GM10248 (cell line): ENCODE data around the gene CXCL12.

Experiments
- CTCF ChIA-PET: fragments of 300-600 bp; sonication (Branson Sonifier 250); formaldehyde crosslinking; extraction: SDS; loops from one replicate; lab custom pipeline; 2021; ENCODE audit warnings: antibody characterized with exemption; lab: Yijun Ruan, JAX
- POLR2A ChIA-PET: fragments of 350-650 bp; sonication (Branson Sonifier 250); formaldehyde crosslinking; extraction: SDS; loops from one replicate; lab custom pipeline; 2020; ENCODE audit warnings: antibody characterized with exemption; lab: Yijun Ruan, JAX
- DNase-seq: peaks from one replicate; pipeline ENCODE4 v3.0.0; 2012; ENCODE audit errors: extremely low spot score
- TF ChIP-seq, protein P1 (sequence below): IDR thresholded peaks from 2 replicates; pipeline ENCODE4 v1.5.1; 2012; ENCODE audit warnings: mild to moderate bottlenecking, low read depth; ENCODE audit errors: extremely low read depth, missing control alignments, control extremely low read depth

Gene CXCL12

GRCh38 chr10:44356139-44357022, 28.5 kb downstream of the CXCL12 start:
- DNase-seq, result no peak
- CTCF ChIA-PET, result interaction anchor here (1.0 kb wide), 1 partner anchor 15 kb away, joined by 3 read pairs; no protein-coding TSS in a partner anchor
- POLR2A ChIA-PET, result no interaction called here
- TF ChIP-seq, protein P1, sequence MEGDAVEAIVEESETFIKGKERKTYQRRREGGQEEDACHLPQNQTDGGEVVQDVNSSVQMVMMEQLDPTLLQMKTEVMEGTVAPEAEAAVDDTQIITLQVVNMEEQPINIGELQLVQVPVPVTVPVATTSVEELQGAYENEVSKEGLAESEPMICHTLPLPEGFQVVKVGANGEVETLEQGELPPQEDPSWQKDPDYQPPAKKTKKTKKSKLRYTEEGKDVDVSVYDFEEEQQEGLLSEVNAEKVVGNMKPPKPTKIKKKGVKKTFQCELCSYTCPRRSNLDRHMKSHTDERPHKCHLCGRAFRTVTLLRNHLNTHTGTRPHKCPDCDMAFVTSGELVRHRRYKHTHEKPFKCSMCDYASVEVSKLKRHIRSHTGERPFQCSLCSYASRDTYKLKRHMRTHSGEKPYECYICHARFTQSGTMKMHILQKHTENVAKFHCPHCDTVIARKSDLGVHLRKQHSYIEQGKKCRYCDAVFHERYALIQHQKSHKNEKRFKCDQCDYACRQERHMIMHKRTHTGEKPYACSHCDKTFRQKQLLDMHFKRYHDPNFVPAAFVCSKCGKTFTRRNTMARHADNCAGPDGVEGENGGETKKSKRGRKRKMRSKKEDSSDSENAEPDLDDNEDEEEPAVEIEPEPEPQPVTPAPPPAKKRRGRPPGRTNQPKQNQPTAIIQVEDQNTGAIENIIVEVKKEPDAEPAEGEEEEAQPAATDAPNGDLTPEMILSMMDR, result no peak

DNA sequence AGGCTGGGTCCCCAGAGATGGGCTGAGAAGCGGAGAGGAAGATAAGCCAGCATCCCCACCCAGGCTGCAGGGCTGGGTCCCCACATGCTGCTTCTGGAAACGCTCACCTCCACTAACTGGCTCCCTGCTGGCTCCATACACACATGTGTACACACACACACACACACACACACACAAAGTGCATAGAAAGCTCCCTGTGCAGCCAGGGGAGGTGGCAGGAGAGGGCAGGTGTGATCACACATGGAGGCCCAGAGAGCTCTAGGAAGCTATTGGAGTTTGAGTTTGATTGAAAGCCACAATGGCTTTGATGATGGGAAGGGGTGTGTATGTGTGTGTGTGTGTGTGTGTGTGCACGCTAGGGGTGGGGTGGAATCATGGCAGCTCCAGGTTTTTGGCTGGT, 29.3 kb downstream of the CXCL12 start:
- POLR2A ChIA-PET, result no interaction called here
- CTCF ChIA-PET, result no interaction called here
- no peak for DNase-seq
- TF ChIP-seq, protein P1, result no peak

DNA sequence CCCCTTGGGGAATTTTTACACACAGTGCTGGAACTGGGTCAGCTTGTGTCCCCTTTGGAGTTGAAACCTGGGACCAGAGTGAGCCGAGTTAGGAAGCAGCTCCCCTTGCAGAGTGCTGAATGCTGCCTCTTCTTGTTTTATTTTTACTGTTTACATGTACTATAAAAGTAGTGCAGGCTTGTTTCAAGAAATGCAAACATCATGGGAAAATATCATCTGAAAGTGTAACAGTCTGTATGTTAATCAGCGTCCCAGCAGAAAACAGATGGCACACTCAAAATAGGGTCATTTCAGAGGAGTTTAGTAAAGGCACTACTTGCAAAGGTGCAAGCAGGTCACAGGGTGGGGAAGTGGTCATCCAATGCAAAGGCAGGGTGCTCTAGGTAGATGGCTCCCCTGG, 30.1 kb downstream of the CXCL12 start:
- POLR2A ChIA-PET, result no interaction called here
- CTCF ChIA-PET, result interaction anchor here (1.0 to 2.0 kb wide), 2 partner anchors 12 kb away, joined by 3 to 4 read pairs; no protein-coding TSS in a partner anchor
- TF ChIP-seq, protein P1, result no peak
- no peak for DNase-seq

- POLR2A ChIA-PET, result no interaction called here
- DNase-seq, result no peak
- TF ChIP-seq, protein P1, result no peak
- CTCF ChIA-PET, result interaction anchor here (2.0 kb wide), 1 partner anchor 11 kb away, joined by 4 read pairs; no protein-coding TSS in a partner anchor
These were observed 31.2 kb downstream of the CXCL12 start for GRCh38 chr10:44353721-44354120.

- TF ChIP-seq, protein P1, result no peak
- CTCF ChIA-PET, result interaction anchor here (2.0 kb wide), 1 partner anchor 11 kb away, joined by 4 read pairs; no protein-coding TSS in a partner anchor
- POLR2A ChIA-PET, result no interaction called here
- no peak for DNase-seq
These were observed 31.8 kb downstream of the CXCL12 start for GRCh38 chr10:44353128-44353390.

DNA sequence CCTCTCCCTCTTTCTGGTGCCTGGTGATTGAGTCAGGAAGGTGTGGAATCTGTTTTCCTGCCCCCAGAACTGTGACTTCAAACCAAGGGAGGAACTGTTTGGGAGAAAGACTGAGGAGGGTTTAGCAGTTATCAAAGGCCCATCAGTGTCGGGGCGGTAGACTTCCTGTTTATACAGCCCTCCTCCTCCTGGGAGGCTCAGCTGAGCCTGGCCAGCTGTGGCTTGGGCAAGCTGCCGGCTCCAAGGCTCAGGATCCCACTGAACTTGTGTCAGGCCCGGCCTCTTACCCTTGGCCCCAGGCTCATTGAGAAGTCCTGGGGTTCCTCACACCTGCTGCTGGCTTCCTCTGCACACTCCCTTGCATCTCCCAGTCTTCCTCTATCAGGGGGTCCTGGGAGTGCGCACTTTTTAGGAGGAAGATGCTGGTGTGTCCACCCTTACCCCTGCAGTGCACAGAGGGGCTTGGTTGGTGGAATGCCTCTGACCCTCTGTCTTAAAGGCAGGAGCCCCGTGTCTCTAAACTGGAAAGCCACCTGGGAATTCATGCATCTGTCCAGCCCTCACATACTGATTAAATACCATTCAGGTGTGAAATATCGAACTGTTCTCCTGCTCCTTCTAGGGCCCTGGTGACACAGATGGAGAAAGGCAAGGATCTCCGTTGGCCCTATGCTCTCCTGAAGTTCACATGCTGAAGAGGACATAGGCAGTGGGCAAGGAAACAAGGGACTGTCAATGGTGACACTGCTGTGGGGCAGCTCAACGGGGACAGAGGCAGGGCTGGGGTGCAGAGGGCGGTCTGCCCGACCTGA, 32.4 kb downstream of the CXCL12 start:
- CTCF ChIA-PET, result interaction anchor here (2.0 kb wide), 1 partner anchor 10 kb away, joined by 4 read pairs; no protein-coding TSS in a partner anchor

More for the DNA sequence above, 32.4 kb downstream of the CXCL12 start:
- POLR2A ChIA-PET, result no interaction called here
- no peak for DNase-seq
- TF ChIP-seq, protein P1, result no peak
